Limb (tissue), 2 donors: Measurements from ENCODE around the gene GPR89B.
A peak's percentile ranks its signal among the peaks of the same experiment; 100 is the strongest.
"Not testable (repeated sequence)": the region's sequence is repeated elsewhere in the genome, so short reads cannot be mapped to it uniquely, and the experiment has no call there.

Experiments
- DNase-seq, 2 donors: peaks; one replicate each; pipeline ENCODE4 v3.0.0-alpha.2; 2016; ENCODE audit errors: extremely low spot score in 2 of 2

The GPR89B gene

GRCh38 chr1:147928236-147929132 is at the start of gene GPR89B:
GPR89B (plus strand) TSS chr1:147928420; CDS start chr1:147928537, 117 bp downstream.
- peak; percentile 89 to 93 for DNase-seq

GRCh38 chr1:147879911-147880310 is 48.3 kb upstream of the GPR89B start:
- DNase-seq: no peak

- no peak for DNase-seq
Observed at GRCh38 chr1:147882535-147882934, 45.7 kb upstream of the GPR89B start.

GRCh38 chr1:147890177-147890790 is 37.9 kb upstream of the GPR89B start:
- peak; percentile 49 to 87 for DNase-seq

GRCh38 chr1:147891088-147891487 is 37.1 kb upstream of the GPR89B start:
- DNase-seq: no peak

GRCh38 chr1:147892216-147892615 is 36.0 kb upstream of the GPR89B start:
- no peak for DNase-seq

- peak in 1 of 2 donors; percentile 82 for DNase-seq
Observed at GRCh38 chr1:147892731-147893214, 35.4 kb upstream of the GPR89B start.

- DNase-seq: no peak
Observed at GRCh38 chr1:147895123-147895522, 33.1 kb upstream of the GPR89B start.

GRCh38 chr1:147897029-147897752 is 31.0 kb upstream of the GPR89B start:
- DNase-seq: no peak

- DNase-seq: no peak
Observed at GRCh38 chr1:147897789-147898188, 30.4 kb upstream of the GPR89B start.

- DNase-seq: no peak
Observed at GRCh38 chr1:147902253-147902845, 25.9 kb upstream of the GPR89B start, which contains the start of gene GJA8. GJA8 (plus strand) TSS chr1:147902795; CDS start chr1:147907956, 5,161 bp downstream.

- no peak for DNase-seq
Observed at GRCh38 chr1:147904726-147905125, 23.5 kb upstream of the GPR89B start.

GRCh38 chr1:147907786-147908509 is 20.3 kb upstream of the GPR89B start:
- DNase-seq: no peak

- DNase-seq: no peak
Observed at GRCh38 chr1:147912553-147912952, 15.7 kb upstream of the GPR89B start.

GRCh38 chr1:147913362-147913942 is 14.8 kb upstream of the GPR89B start:
- no peak for DNase-seq

GRCh38 chr1:147919896-147920295 is 8.3 kb upstream of the GPR89B start:
- no peak for DNase-seq

GRCh38 chr1:147924813-147925212 is 3.4 kb upstream of the GPR89B start:
- no peak for DNase-seq

- not testable (repeated sequence) for DNase-seq
Observed at GRCh38 chr1:147927215-147927614, 1.0 kb upstream of the GPR89B start.

GRCh38 chr1:147927689-147928088 is 531 bp upstream of the GPR89B start:
- not testable (repeated sequence) for DNase-seq

- DNase-seq: not testable (repeated sequence)
Observed at GRCh38 chr1:147931137-147931536, 2.9 kb downstream of the GPR89B start.
